ENCODE results near the gene ARFGEF3.
"Not testable (repeated sequence)": the region's sequence is repeated elsewhere in the genome, so short reads cannot be mapped to it uniquely, and the experiment has no call there.

ARFGEF3 gene

GRCh38 chr6:138347864-138348263 is 186.1 kb downstream of the ARFGEF3 start:
- Histone ChIP-seq H2BK12ac (ENCODE audit: low read length in 2 of 2) (no peak overlapping the region), H2BK5ac (ENCODE audit: low read depth, low read length, poor library complexity, severe bottlenecking) (no peak overlapping the region), H3K4ac (ENCODE audit: low read depth in 1 of 2, low read length in 2 of 2) (no peak overlapping the region)

GRCh38 chr6:138349891-138350290 is 188.2 kb downstream of the ARFGEF3 start:
- H3K4me2 ChIP-seq (ENCODE audit: low read length, poor library complexity, severe bottlenecking) = no peak overlapping the region
- H3K18ac ChIP-seq (ENCODE audit: low read depth in 1 of 2, low read length in 2 of 2) = no peak overlapping the region
- DNase-seq = no peak
- no peaks in the 10 kb centered on the region for H3K4me1 ChIP-seq (ENCODE audit: control insufficient read depth, insufficient read depth, low read depth, low read length)
- H2BK12ac ChIP-seq (ENCODE audit: low read length in 2 of 2) = no peak overlapping the region
- no peak overlapping the region for H2BK5ac ChIP-seq (ENCODE audit: low read depth, low read length, poor library complexity, severe bottlenecking)
- H2BK15ac ChIP-seq (ENCODE audit: low read depth, poor library complexity, severe bottlenecking) = no peak overlapping the region
- no peak overlapping the region for H4K8ac ChIP-seq (ENCODE audit: low read length)
- H3K4me3 ChIP-seq (ENCODE audit: insufficient read depth in 1 of 2, low read depth in 1 of 2, low read length in 2 of 2) = no peak overlapping the region
- H3K4ac ChIP-seq (ENCODE audit: low read depth in 1 of 2, low read length in 2 of 2) = no peak overlapping the region
- no peak overlapping the region for H2BK120ac ChIP-seq (ENCODE audit: low read depth, low read length)
- H3K23ac ChIP-seq (ENCODE audit: low read length in 2 of 2) = no peak overlapping the region
- H4K91ac ChIP-seq (ENCODE audit: low read length) = no peak overlapping the region
- H3K36me3 ChIP-seq (ENCODE audit: control insufficient read depth in 1 of 2, insufficient read depth in 2 of 2, low read depth in 1 of 2, low read length in 2 of 2) = no peaks in the 10 kb centered on the region
- no peaks in the 10 kb centered on the region for H3K9me3 ChIP-seq (ENCODE audit: control insufficient read depth, low read length)
- H3K27me3 ChIP-seq (ENCODE audit: control insufficient read depth in 1 of 2, insufficient read depth in 1 of 2, low read length in 2 of 2) = peaks cover 0 to 5% of the 10 kb centered on the region in 2 experiments
- no peak overlapping the region for H3K27ac ChIP-seq (ENCODE audit: low read length, poor library complexity, severe bottlenecking)
- no peak overlapping the region for H3K9ac ChIP-seq (ENCODE audit: low read length)
- H2AK5ac ChIP-seq (ENCODE audit: low read length, severe bottlenecking) = no peak overlapping the region
- WGBS = 89% methylated on average over 2 of the region's 3 CpGs
- no peaks in the 10 kb centered on the region for H3K79me1 ChIP-seq (replicated peaks; ENCODE audit: low read length, poor library complexity, severe bottlenecking)
- no peak overlapping the region for H3K14ac ChIP-seq (ENCODE audit: low read length in 2 of 2)
- no peak overlapping the region for H2AFZ ChIP-seq (ENCODE audit: low read depth, low read length)

More at GRCh38 chr6:138347864-138348263, 186.1 kb downstream of the ARFGEF3 start:
- Histone ChIP-seq H2BK120ac (ENCODE audit: low read depth, low read length) (no peak overlapping the region), H3K14ac (ENCODE audit: low read length in 2 of 2) (no peak overlapping the region), H3K79me1 (replicated peaks; ENCODE audit: low read length, poor library complexity, severe bottlenecking) (no peaks in the 10 kb centered on the region), H3K4me3 (ENCODE audit: insufficient read depth in 1 of 2, low read depth in 1 of 2, low read length in 2 of 2) (no peak overlapping the region), H3K27me3 (ENCODE audit: control insufficient read depth in 1 of 2, insufficient read depth in 1 of 2, low read length in 2 of 2) (no peaks in the 10 kb centered on the region), H3K18ac (ENCODE audit: low read depth in 1 of 2, low read length in 2 of 2) (no peak overlapping the region), H2AK5ac (ENCODE audit: low read length, severe bottlenecking) (no peak overlapping the region), H4K91ac (ENCODE audit: low read length) (no peak overlapping the region), H2BK15ac (ENCODE audit: low read depth, poor library complexity, severe bottlenecking) (no peak overlapping the region), H3K4me1 (ENCODE audit: control insufficient read depth, insufficient read depth, low read depth, low read length) (no peaks in the 10 kb centered on the region), H3K36me3 (ENCODE audit: control insufficient read depth in 1 of 2, insufficient read depth in 2 of 2, low read depth in 1 of 2, low read length in 2 of 2) (no peaks in the 10 kb centered on the region), H4K8ac (ENCODE audit: low read length) (no peak overlapping the region), H3K4me2 (ENCODE audit: low read length, poor library complexity, severe bottlenecking) (no peak overlapping the region), H3K27ac (ENCODE audit: low read length, poor library complexity, severe bottlenecking) (no peak overlapping the region), H3K9ac (ENCODE audit: low read length) (no peak overlapping the region), H3K9me3 (ENCODE audit: control insufficient read depth, low read length) (no peaks in the 10 kb centered on the region), H2AFZ (ENCODE audit: low read depth, low read length) (no peak overlapping the region), H3K23ac (ENCODE audit: low read length in 2 of 2) (no peak overlapping the region)
- 40% methylated on average over 2 of the region's 2 CpGs for WGBS
- DNase-seq = no peak

GRCh38 chr6:138357928-138358327 is 196.2 kb downstream of the ARFGEF3 start:
- no peaks in the 10 kb centered on the region for H3K36me3 ChIP-seq (ENCODE audit: control insufficient read depth in 1 of 2, insufficient read depth in 2 of 2, low read depth in 1 of 2, low read length in 2 of 2)
- H3K27ac ChIP-seq (ENCODE audit: low read length, poor library complexity, severe bottlenecking) = no peak overlapping the region
- no peak overlapping the region for H3K18ac ChIP-seq (ENCODE audit: low read depth in 1 of 2, low read length in 2 of 2)
- no peaks in the 10 kb centered on the region for H3K4me1 ChIP-seq (ENCODE audit: control insufficient read depth, insufficient read depth, low read depth, low read length)
- no peak overlapping the region for H4K8ac ChIP-seq (ENCODE audit: low read length)
- H2AK5ac ChIP-seq (ENCODE audit: low read length, severe bottlenecking) = no peak overlapping the region
- no peak overlapping the region for H3K4ac ChIP-seq (ENCODE audit: low read depth in 1 of 2, low read length in 2 of 2)
- H2BK5ac ChIP-seq (ENCODE audit: low read depth, low read length, poor library complexity, severe bottlenecking) = no peak overlapping the region
- no peak overlapping the region for H2BK120ac ChIP-seq (ENCODE audit: low read depth, low read length)
- H2BK15ac ChIP-seq (ENCODE audit: low read depth, poor library complexity, severe bottlenecking) = no peak overlapping the region
- no peaks in the 10 kb centered on the region for H3K9me3 ChIP-seq (ENCODE audit: control insufficient read depth, low read length)
- no peak overlapping the region for H3K4me3 ChIP-seq (ENCODE audit: insufficient read depth in 1 of 2, low read depth in 1 of 2, low read length in 2 of 2)
- no peak overlapping the region for H3K4me2 ChIP-seq (ENCODE audit: low read length, poor library complexity, severe bottlenecking)
- no peak overlapping the region for H3K9ac ChIP-seq (ENCODE audit: low read length)
- WGBS = 86% methylated on average over 1 of the region's 1 CpG
- H3K23ac ChIP-seq (ENCODE audit: low read length in 2 of 2) = no peak overlapping the region
- no peak overlapping the region for H2BK12ac ChIP-seq (ENCODE audit: low read length in 2 of 2)
- no peak for DNase-seq
- no peak overlapping the region for H3K14ac ChIP-seq (ENCODE audit: low read length in 2 of 2)
- H3K79me1 ChIP-seq (replicated peaks; ENCODE audit: low read length, poor library complexity, severe bottlenecking) = no peaks in the 10 kb centered on the region
- peaks cover 0 to 5% of the 10 kb centered on the region in 2 experiments for H3K27me3 ChIP-seq (ENCODE audit: control insufficient read depth in 1 of 2, insufficient read depth in 1 of 2, low read length in 2 of 2)
- H2AFZ ChIP-seq (ENCODE audit: low read depth, low read length) = no peak overlapping the region
- H4K91ac ChIP-seq (ENCODE audit: low read length) = no peak overlapping the region

GRCh38 chr6:138368684-138369083 is 206.9 kb downstream of the ARFGEF3 start:
- H3K4me2 ChIP-seq (ENCODE audit: low read length, poor library complexity, severe bottlenecking); H4K8ac ChIP-seq (ENCODE audit: low read length); H3K36me3 ChIP-seq (ENCODE audit: control insufficient read depth in 1 of 2, insufficient read depth in 2 of 2, low read depth in 1 of 2, low read length in 2 of 2); H3K4me1 ChIP-seq (ENCODE audit: control insufficient read depth, insufficient read depth, low read depth, low read length); H3K18ac ChIP-seq (ENCODE audit: low read depth in 1 of 2, low read length in 2 of 2); DNase-seq; H2BK5ac ChIP-seq (ENCODE audit: low read depth, low read length, poor library complexity, severe bottlenecking); H2BK120ac ChIP-seq (ENCODE audit: low read depth, low read length); H3K79me1 ChIP-seq (replicated peaks; ENCODE audit: low read length, poor library complexity, severe bottlenecking); H3K14ac ChIP-seq (ENCODE audit: low read length in 2 of 2); H2AFZ ChIP-seq (ENCODE audit: low read depth, low read length); H4K91ac ChIP-seq (ENCODE audit: low read length); H3K4ac ChIP-seq (ENCODE audit: low read depth in 1 of 2, low read length in 2 of 2); H3K9me3 ChIP-seq (ENCODE audit: control insufficient read depth, low read length); H2BK15ac ChIP-seq (ENCODE audit: low read depth, poor library complexity, severe bottlenecking); H2AK5ac ChIP-seq (ENCODE audit: low read length, severe bottlenecking); H3K23ac ChIP-seq (ENCODE audit: low read length in 2 of 2); H3K4me3 ChIP-seq (ENCODE audit: insufficient read depth in 1 of 2, low read depth in 1 of 2, low read length in 2 of 2); H3K9ac ChIP-seq (ENCODE audit: low read length); H2BK12ac ChIP-seq (ENCODE audit: low read length in 2 of 2); H3K27ac ChIP-seq (ENCODE audit: low read length, poor library complexity, severe bottlenecking); H3K27me3 ChIP-seq (ENCODE audit: control insufficient read depth in 1 of 2, insufficient read depth in 1 of 2, low read length in 2 of 2): not testable (repeated sequence)
- 95% methylated on average over 6 of the region's 8 CpGs for WGBS
